Fibroblast of villous mesenchyme (primary cell): ENCODE measurements around the gene CNPPD1. TPM values are rescaled to one million over a fixed set of nuclear protein-coding genes. Genes with fewer than 3 reads are reported as not detected.
A peak's percentile ranks its signal among the peaks of the same experiment; 100 is the strongest.

Experiments used
- DNase-seq: peaks from one replicate; pipeline ENCODE4 v3.0.0-alpha.2; 2010; ENCODE audit warnings: low read depth
- H3K4me3 ChIP-seq: 2 replicates; pipeline ENCODE4 v1.5.1; 2011; ENCODE audit warnings: low read depth, mild to moderate bottlenecking, low read length
- total RNA-seq: library from RNA; depleted of rRNA; stranded (reverse); fragments of >200 nt; gene quantifications from 2 replicates; pipeline ENCODE4 v1.2.3, GENCODE V29; 2012
- TF ChIP-seq, protein P1 (sequence below): IDR thresholded peaks from 2 replicates; pipeline ENCODE4 v1.5.1; 2012; ENCODE audit warnings: low read depth, mild to moderate bottlenecking, low read length; ENCODE audit not compliant: insufficient read depth

The CNPPD1 gene
- total RNA-seq, 1 donor: 17.7 TPM

DNA sequence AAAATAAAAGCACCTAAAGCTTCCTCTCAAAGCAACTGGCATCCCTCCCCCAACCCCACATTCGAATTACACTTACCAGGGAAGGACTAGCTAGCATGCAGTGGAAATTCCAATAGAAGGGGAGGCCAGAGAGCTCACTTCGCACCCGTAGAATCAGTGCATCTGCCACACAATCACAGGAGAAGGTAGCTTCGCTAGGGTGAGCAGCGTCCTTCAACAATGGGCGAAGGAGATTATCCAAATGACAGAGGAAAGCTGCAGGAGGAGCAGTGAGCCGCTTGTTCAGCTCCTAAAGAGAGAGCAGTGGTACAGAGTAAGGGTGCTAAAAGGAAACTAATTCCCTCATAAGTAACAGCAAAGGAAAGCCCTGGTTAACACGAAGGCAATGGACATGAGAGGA, 19.3 kb downstream of the CNPPD1 start:
- DNase-seq: no peak
- no peak overlapping the region for H3K4me3 ChIP-seq

GRCh38 chr2:219155054-219155644, 21.6 kb downstream of the CNPPD1 start:
- TF ChIP-seq, protein P1, sequence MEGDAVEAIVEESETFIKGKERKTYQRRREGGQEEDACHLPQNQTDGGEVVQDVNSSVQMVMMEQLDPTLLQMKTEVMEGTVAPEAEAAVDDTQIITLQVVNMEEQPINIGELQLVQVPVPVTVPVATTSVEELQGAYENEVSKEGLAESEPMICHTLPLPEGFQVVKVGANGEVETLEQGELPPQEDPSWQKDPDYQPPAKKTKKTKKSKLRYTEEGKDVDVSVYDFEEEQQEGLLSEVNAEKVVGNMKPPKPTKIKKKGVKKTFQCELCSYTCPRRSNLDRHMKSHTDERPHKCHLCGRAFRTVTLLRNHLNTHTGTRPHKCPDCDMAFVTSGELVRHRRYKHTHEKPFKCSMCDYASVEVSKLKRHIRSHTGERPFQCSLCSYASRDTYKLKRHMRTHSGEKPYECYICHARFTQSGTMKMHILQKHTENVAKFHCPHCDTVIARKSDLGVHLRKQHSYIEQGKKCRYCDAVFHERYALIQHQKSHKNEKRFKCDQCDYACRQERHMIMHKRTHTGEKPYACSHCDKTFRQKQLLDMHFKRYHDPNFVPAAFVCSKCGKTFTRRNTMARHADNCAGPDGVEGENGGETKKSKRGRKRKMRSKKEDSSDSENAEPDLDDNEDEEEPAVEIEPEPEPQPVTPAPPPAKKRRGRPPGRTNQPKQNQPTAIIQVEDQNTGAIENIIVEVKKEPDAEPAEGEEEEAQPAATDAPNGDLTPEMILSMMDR: peak; percentile 47
- peak; percentile 76 for DNase-seq
- H3K4me3 ChIP-seq: no peak overlapping the region

More for the DNA sequence above, 19.3 kb downstream of the CNPPD1 start:
- TF ChIP-seq, protein P1: no peak

DNA sequence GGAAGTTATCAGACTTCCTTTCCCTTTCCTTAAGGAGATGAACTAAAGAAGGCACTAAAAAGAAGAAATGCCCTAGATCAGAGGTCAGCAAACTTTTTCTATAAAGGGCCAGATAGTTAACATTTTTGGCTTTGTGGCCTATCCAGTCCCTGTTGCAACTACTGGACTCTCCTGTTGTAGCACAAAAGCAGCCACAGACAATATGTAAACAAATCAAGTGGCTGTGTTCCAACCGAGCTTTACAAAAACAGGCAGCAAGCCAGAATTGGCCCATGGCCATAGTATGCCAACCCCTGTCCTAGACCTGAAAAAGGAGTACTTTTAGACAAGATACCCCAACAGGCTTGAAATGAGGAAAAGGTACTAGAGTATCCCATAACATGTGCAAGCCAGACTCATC, 27.1 kb downstream of the CNPPD1 start:
- TF ChIP-seq, protein P1: no peak
- peak; percentile 69 for DNase-seq
- no peak overlapping the region for H3K4me3 ChIP-seq

DNA sequence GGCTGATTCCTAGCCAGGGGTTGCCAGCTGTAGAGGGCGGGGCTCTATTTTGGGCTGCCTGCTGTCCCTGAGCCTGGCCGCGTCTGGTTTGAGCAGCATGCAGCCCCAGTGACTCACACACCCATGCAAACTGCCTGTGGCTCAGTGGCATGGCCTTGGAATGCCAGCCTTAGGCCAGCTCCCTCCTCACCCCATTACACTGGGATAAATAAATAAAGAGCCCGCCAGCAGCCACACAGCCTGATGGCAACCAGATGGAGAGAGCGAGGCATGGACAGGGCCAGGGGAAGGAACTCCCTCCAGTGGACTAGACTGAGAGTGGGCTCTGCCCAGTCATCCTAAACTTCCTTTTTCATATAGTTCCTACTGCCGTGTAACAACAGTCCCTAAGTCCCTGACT, 34.4 kb downstream of the CNPPD1 start:
- TF ChIP-seq, protein P1: peak; percentile 46
- H3K4me3 ChIP-seq: no peak overlapping the region
- DNase-seq: peak; percentile 86

DNA sequence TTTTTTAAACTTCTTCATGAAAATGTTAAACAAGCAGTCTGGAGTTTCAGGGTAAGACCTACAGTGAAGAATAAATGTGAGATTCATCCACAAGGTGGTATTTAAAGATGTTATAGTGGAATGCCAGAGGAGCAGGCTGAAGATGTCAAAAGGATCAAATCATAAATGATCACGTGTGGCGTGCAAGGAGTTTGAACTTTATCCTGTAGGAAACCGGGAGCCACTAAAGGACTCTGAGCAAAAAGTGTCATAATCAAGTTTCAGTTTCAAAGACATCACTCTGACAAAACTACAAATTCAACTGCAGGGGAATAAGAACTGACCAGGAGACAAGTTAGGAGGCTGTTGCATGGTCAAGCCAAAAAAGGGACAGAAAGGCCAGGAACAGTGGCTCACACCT, 36.0 kb downstream of the CNPPD1 start:
- no peak overlapping the region for H3K4me3 ChIP-seq
- no peak for DNase-seq
- TF ChIP-seq, protein P1: no peak

GRCh38 chr2:219133976-219134375, 42.7 kb downstream of the CNPPD1 start:
- TF ChIP-seq, protein P1: no peak
- H3K4me3 ChIP-seq: no peak overlapping the region
- no peak for DNase-seq

GRCh38 chr2:219131744-219132143, 45.0 kb downstream of the CNPPD1 start:
- no peak overlapping the region for H3K4me3 ChIP-seq
- TF ChIP-seq, protein P1: no peak
- DNase-seq: no peak
